IMR-90 (cell line): ENCODE results near the gene WWC2. TPM values are rescaled to one million over a fixed set of nuclear protein-coding genes. Genes with fewer than 3 reads are reported as not detected.

Experiments
- ATAC-seq: fragments of 200-7000 bp; cut with Tn5 transposase; 2 replicates; pipeline ENCODE4 v1.9.1; 2020; ENCODE audit warnings: low read depth, mild to moderate bottlenecking, moderate library complexity
- BruUV-seq: library from RNA; stranded (reverse); fragments of 400-500 nt; replicated peaks from 2 replicates; lab custom pipeline; 2021; lab: Mats Ljungman, UMichigan
- CTCF ChIA-PET: fragments of 300-600 bp; formaldehyde crosslinking; extraction: SDS; loops from one replicate; lab custom pipeline; 2021; ENCODE audit warnings: antibody characterized with exemption; lab: Yijun Ruan, JAX
- POLR2A ChIA-PET: fragments of 300-600 bp; sonication (Branson Sonifier 250); formaldehyde crosslinking; loops from one replicate; lab custom pipeline; 2022; ENCODE audit warnings: antibody characterized with exemption; ENCODE audit not compliant: unreplicated experiment; lab: Charles Lee
- DNase-seq: peaks from one replicate; pipeline ENCODE4 v3.0.0; 2013
- H2AFZ ChIP-seq: replicated peaks from 2 replicates; pipeline ENCODE3; 2013; ENCODE audit warnings: low read length, mild to moderate bottlenecking; ENCODE audit not compliant: poor library complexity
- H2AK5ac ChIP-seq: 2 replicates; pipeline ENCODE4 v1.6.1; 2013; ENCODE audit warnings: low read depth, low read length, inconsistent platforms
- H2AK9ac ChIP-seq: replicated peaks from 2 replicates; pipeline ENCODE3; 2013; ENCODE audit warnings: mild to moderate bottlenecking, low read depth, low read length, moderate library complexity; ENCODE audit not compliant: poor library complexity
- H2BK120ac ChIP-seq: 2 replicates; pipeline ENCODE4 v1.6.1; 2013; ENCODE audit warnings: low read depth, low read length, inconsistent platforms
- H2BK15ac ChIP-seq: 3 replicates; pipeline ENCODE4 v1.6.1; 2013; ENCODE audit warnings: low read depth, low read length, inconsistent platforms
- H2BK20ac ChIP-seq: 2 replicates; pipeline ENCODE4 v1.6.1; 2013; ENCODE audit warnings: low read depth, mild to moderate bottlenecking, inconsistent platforms, low read length, moderate library complexity
- H2BK5ac ChIP-seq: 2 replicates; pipeline ENCODE4 v1.6.1; 2013; ENCODE audit warnings: mild to moderate bottlenecking, low read depth, low read length, inconsistent platforms; ENCODE audit not compliant: poor library complexity, severe bottlenecking
- H3K14ac ChIP-seq: replicated peaks from 2 replicates; pipeline ENCODE4 v1.6.1; 2013; ENCODE audit warnings: low read depth, low read length, inconsistent platforms
- H3K18ac ChIP-seq: 2 replicates; pipeline ENCODE4 v1.6.1; 2013; ENCODE audit warnings: low read depth, low read length, control low read depth
- H3K23ac ChIP-seq: 2 replicates; pipeline ENCODE4 v1.6.1; 2013; ENCODE audit warnings: low read depth, low read length, inconsistent platforms
- H3K27ac ChIP-seq: 2 replicates; pipeline ENCODE4 v1.5.1; 2013; ENCODE audit warnings: mild to moderate bottlenecking, control low read depth, low read length; ENCODE audit not compliant: insufficient read depth
- H3K27me3 ChIP-seq: 2 replicates; pipeline ENCODE4 v1.6.1; 2013; ENCODE audit warnings: low read length; ENCODE audit not compliant: control insufficient read depth, insufficient read depth
- H3K36me3 ChIP-seq: 2 replicates; pipeline ENCODE4 v1.6.1; 2013; ENCODE audit warnings: low read length, mixed read lengths; ENCODE audit not compliant: control insufficient read depth, insufficient read depth
- H3K4ac ChIP-seq: 2 replicates; pipeline ENCODE4 v1.6.1; 2013; ENCODE audit warnings: low read depth, low read length, inconsistent platforms
- H3K4me1 ChIP-seq: 2 replicates; pipeline ENCODE4 v1.6.1; 2013; ENCODE audit warnings: low read length, mixed read lengths; ENCODE audit not compliant: control insufficient read depth, insufficient read depth
- H3K4me2 ChIP-seq: 2 replicates; pipeline ENCODE4 v1.6.1; 2013; ENCODE audit warnings: low read depth, mild to moderate bottlenecking, control low read depth, low read length, moderate library complexity
- H3K4me3 ChIP-seq: 2 replicates; pipeline ENCODE4 v1.5.1; 2013; ENCODE audit warnings: low read depth, mild to moderate bottlenecking, control low read depth, low read length, moderate library complexity; ENCODE audit not compliant: insufficient read depth
- H3K56ac ChIP-seq: 2 replicates; pipeline ENCODE4 v1.6.1; 2013; ENCODE audit warnings: low read length, inconsistent platforms; ENCODE audit not compliant: insufficient read depth; ENCODE audit errors: extremely low read depth
- H3K79me1 ChIP-seq, 2 experiments: 2 replicates each; pipeline ENCODE4 v1.6.1; 2013; ENCODE audit warnings: low read length in 2 of 2, inconsistent platforms in 1 of 2, low read depth in 1 of 2
- H3K9ac ChIP-seq: 2 replicates; pipeline ENCODE4 v1.6.1; 2013; ENCODE audit warnings: low read depth, low read length, control low read depth
- H3K9me1 ChIP-seq: 2 replicates; pipeline ENCODE4 v1.6.1; 2013; ENCODE audit warnings: low read length, inconsistent platforms; ENCODE audit not compliant: insufficient read depth
- H3K9me3 ChIP-seq: 2 replicates; pipeline ENCODE4 v1.6.1; 2013; ENCODE audit warnings: low read length; ENCODE audit not compliant: control insufficient read depth, insufficient read depth
- H4K20me1 ChIP-seq: 2 replicates; pipeline ENCODE4 v1.6.1; 2013; ENCODE audit warnings: low read length, inconsistent platforms; ENCODE audit not compliant: insufficient read depth
- H4K5ac ChIP-seq: 2 replicates; pipeline ENCODE4 v1.6.1; 2013; ENCODE audit warnings: mild to moderate bottlenecking, low read depth, low read length, control low read depth
- H4K8ac ChIP-seq, 2 experiments: 2 replicates each; pipeline ENCODE4 v1.6.1; 2013; ENCODE audit warnings: low read depth in 2 of 2, low read length in 2 of 2, control low read depth in 1 of 2, inconsistent platforms in 1 of 2
- H4K91ac ChIP-seq: 2 replicates; pipeline ENCODE4 v1.6.1; 2013; ENCODE audit warnings: low read depth, low read length, inconsistent platforms; ENCODE audit not compliant: insufficient read depth
- BHLHE40 ChIP-seq: fragments of 150-350 bp; IDR thresholded peaks from 2 replicates; pipeline ENCODE4 v1.6.1; 2016; ENCODE audit warnings: mild to moderate bottlenecking, low read depth, low read length
- POLR2A ChIP-seq: IDR thresholded peaks from 2 replicates; pipeline ENCODE4 v1.6.1; 2012; ENCODE audit warnings: mild to moderate bottlenecking, low read depth, low read length
- WGBS, 2 experiments: methylation state at CpG; one replicate each; pipeline versions ENCODE4 v1.1.5 to v1.1.7; 2013; ENCODE audit warnings: missing lambda C conversion rate in 2 of 2; ENCODE audit not compliant: insufficient read length in 1 of 2; ENCODE audit errors: extremely low coverage in 2 of 2; 5-methylcytosine and 5-hydroxymethylcytosine counted together
- dilution Hi-C: fragments of 300-500 bp; cut with HindIII; formaldehyde crosslinking; loops from one replicate; pipeline ENCODE4 v1.14.3; 2018; ENCODE audit warnings: low sequenced_read_pairs; ENCODE audit not compliant: unreplicated experiment
- in situ Hi-C: fragments of 300-500 bp; cut with MboI; formaldehyde crosslinking; loops from 3 replicates; pipeline ENCODE4 v1.14.3; 2019; ENCODE audit warnings: low sequenced_read_pairs, inconsistent platforms, mixed read lengths
- intact Hi-C: fragments of 100-400 bp; cut with micrococcal nuclease; formaldehyde crosslinking; loops from 2 replicates; pipeline ENCODE4 v1.10.0; 2022
- polyA plus RNA-seq, 3 experiments: library from polyadenylated mRNA; depleted of rRNA; stranded (reverse); fragments of >200 nt; gene quantifications; 2 replicates each; pipeline ENCODE4 v1.2.3, GENCODE V29; 2012; ENCODE audit warnings: low replicate concordance in 1 of 3
- total RNA-seq: library from RNA; depleted of rRNA; stranded (reverse); fragments of >200 nt; gene quantifications from 2 replicates; pipeline ENCODE4 v1.2.3, GENCODE V29; 2012

The WWC2 gene
- total and polyA plus RNA-seq, 2 of the 4 experiments (the other 2 are of a cell fraction), result 26.6 to 27.4 TPM

GRCh38 chr4:183360161-183360919 is 261.3 kb downstream of the WWC2 start:
- H3K9me1 ChIP-seq, result no peaks in the 10 kb centered on the region
- H3K27me3 ChIP-seq, result no peaks in the 10 kb centered on the region
- H2BK5ac ChIP-seq, result no peak overlapping the region
- no peaks in the 10 kb centered on the region for H3K36me3 ChIP-seq
- no TSS peak for BruUV-seq
- TF ChIP-seq BHLHE40 (peak; percentile 41), POLR2A (no peak)
- no peak overlapping the region; the same call in 1 of the 2 replicates for H3K4ac ChIP-seq
- CTCF ChIA-PET, result no interaction called here
- no peak overlapping the region for H3K56ac ChIP-seq
- DNase-seq, result peak; percentile 23
- intact Hi-C loops, result no loop called here
- H3K23ac ChIP-seq, result no peak overlapping the region
- no peak overlapping the region for H2AK5ac ChIP-seq
- no peak overlapping the region for H3K9ac ChIP-seq
- H3K4me3 ChIP-seq, result no peak overlapping the region
- H4K91ac ChIP-seq, result no peak overlapping the region
- no peak overlapping the region; the same call in 2 of the 3 replicates for H2BK15ac ChIP-seq
- 7% methylated on average over 2 of the region's 11 CpGs; no CpG with 5 or more reads in 1 of the 2 experiments for WGBS, 2 experiments
- H2BK120ac ChIP-seq, result 0 out of 2 replicates have a peak overlapping the region, but pooled peaks have one; percentile 5
- no peak overlapping the region for H3K27ac ChIP-seq
- in situ Hi-C loops, result no loop called here
- H2AFZ ChIP-seq, result peak overlapping the region; percentile 19
- H3K18ac ChIP-seq, result no peak overlapping the region
- H2BK20ac ChIP-seq, result peak overlapping the region; percentile 59; the same call in 1 of the 2 replicates
- H3K79me1 ChIP-seq, result no peaks in the 10 kb centered on the region
- H3K4me1 ChIP-seq, result peaks cover 6% of the 10 kb centered on the region
- H3K14ac ChIP-seq, result peak overlapping the region; percentile 30; the same call in 1 of the 2 replicates
- POLR2A ChIA-PET, result no interaction called here
- peak; percentile 42; the same call in 1 of the 2 replicates for ATAC-seq
- H2AK9ac ChIP-seq, result peak overlapping the region; percentile 17
- no peaks in the 10 kb centered on the region for H4K20me1 ChIP-seq
- dilution Hi-C loops, result no loop called here
- H3K4me2 ChIP-seq, result no peak overlapping the region
- no peak overlapping the region for H4K8ac ChIP-seq
- H4K5ac ChIP-seq, result no peak overlapping the region
- no peaks in the 10 kb centered on the region for H3K9me3 ChIP-seq
